SK-N-SH (cell line): ENCODE measurements around the gene SLC24A3.

Experiments used
- CTCF ChIP-seq: fragments of 200-600 bp; sonication (generic); IDR thresholded peaks from 2 replicates; pipeline ENCODE4 v1.6.1; 2017; ENCODE audit warnings: antibody characterized with exemption, mild to moderate bottlenecking, moderate library complexity
- POLR2AphosphoS5 ChIP-seq: IDR thresholded peaks from 2 replicates; pipeline ENCODE4 v1.6.1; 2012; ENCODE audit warnings: low read depth, low read length
- RAD21 ChIP-seq: IDR thresholded peaks from 2 replicates; pipeline ENCODE4 v1.6.1; 2012; ENCODE audit warnings: mild to moderate bottlenecking, low read length
- RCOR1 ChIP-seq: fragments of 150-350 bp; IDR thresholded peaks from 2 replicates; pipeline ENCODE4 v1.6.1; 2017; ENCODE audit warnings: antibody characterized with exemption, low read length
- SMC3 ChIP-seq: IDR thresholded peaks from 2 replicates; pipeline ENCODE4 v1.6.1; 2012; ENCODE audit warnings: low read depth, low read length, improper control_type of control experiment
- TCF12 ChIP-seq: IDR thresholded peaks from 2 replicates; pipeline ENCODE4 v1.4.0; 2012

DNA sequence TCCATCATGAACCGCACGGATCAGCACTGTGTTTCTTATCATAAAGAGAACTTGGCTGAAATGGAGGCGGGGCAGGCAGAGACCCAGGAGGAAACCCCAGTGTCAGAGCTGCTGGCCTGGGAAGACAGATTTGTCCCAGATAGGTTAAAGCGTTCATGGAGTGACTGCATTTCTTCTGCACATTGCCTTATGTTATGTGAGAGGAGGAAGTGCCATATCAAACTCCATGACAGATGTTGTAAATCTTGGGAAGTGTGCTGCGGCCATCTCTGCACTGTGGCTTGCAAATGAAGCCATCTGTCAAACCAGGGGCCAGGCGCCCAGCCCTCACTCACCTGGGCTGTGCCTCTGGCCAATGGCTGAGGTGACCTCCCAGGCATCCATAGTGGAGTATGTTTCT lies 163.0 kb downstream of the SLC24A3 start:
- TF ChIP-seq CTCF (no peak), TCF12 (no peak), POLR2AphosphoS5 (no peak), SMC3 (no peak), RAD21 (no peak), RCOR1 (no peak)
